Measurements from ENCODE around the gene FAU. TPM values are rescaled to one million over a fixed set of nuclear protein-coding genes. Genes with fewer than 3 reads are reported as not detected.

FAU gene
- total RNA-seq, 1 donor from 2014 or later, result 754 TPM

- ATAC-seq, result no peak
- no peak for DNase-seq
- H3K4me1 ChIP-seq, result peaks cover 25% of the 10 kb centered on the region
- H3K9me3 ChIP-seq, result no peaks in the 10 kb centered on the region
- no peak for TF ChIP-seq CTCF (IDR thresholded peaks at IDR 0.05)
- peaks cover 26% of the 10 kb centered on the region for H3K36me3 ChIP-seq
- no peaks in the 10 kb centered on the region for H3K27me3 ChIP-seq
- H3K4me3 ChIP-seq, result no peak overlapping the region
- intact Hi-C loops (cut with DNase I), result no loop called here
- H3K27ac ChIP-seq, result no peak overlapping the region
Measured at GRCh38 chr11:65109231-65110198, 12.4 kb downstream of the FAU start.

- Histone ChIP-seq H3K4me1 (peaks cover 24% of the 10 kb centered on the region), H3K4me3 (no peak overlapping the region), H3K9me3 (no peaks in the 10 kb centered on the region), H3K27ac (no peak overlapping the region), H3K36me3 (peaks cover 26% of the 10 kb centered on the region), H3K27me3 (no peaks in the 10 kb centered on the region)
- TF ChIP-seq CTCF (IDR thresholded peaks at IDR 0.05), result no peak
- intact Hi-C loops (cut with DNase I), result no loop called here
- ATAC-seq (no peak), DNase-seq (no peak)
Measured at GRCh38 chr11:65108469-65109123, 13.3 kb downstream of the FAU start.

GRCh38 chr11:65107751-65108468, 14.0 kb downstream of the FAU start:
- TF ChIP-seq CTCF (IDR thresholded peaks at IDR 0.05), result no peak
- no peak for ATAC-seq
- no peak for DNase-seq
- peaks cover 18% of the 10 kb centered on the region for H3K4me1 ChIP-seq
- intact Hi-C loops (cut with DNase I), result no loop called here
- no peak overlapping the region for H3K27ac ChIP-seq
- H3K36me3 ChIP-seq, result peaks cover 26% of the 10 kb centered on the region
- no peak overlapping the region for H3K4me3 ChIP-seq
- H3K27me3 ChIP-seq, result no peaks in the 10 kb centered on the region
- H3K9me3 ChIP-seq, result no peaks in the 10 kb centered on the region

- Histone ChIP-seq H3K4me3 (no peak overlapping the region), H3K4me1 (peaks cover 9% of the 10 kb centered on the region), H3K36me3 (peaks cover 26% of the 10 kb centered on the region), H3K27me3 (no peaks in the 10 kb centered on the region), H3K27ac (no peak overlapping the region), H3K9me3 (no peaks in the 10 kb centered on the region)
- intact Hi-C loops (cut with DNase I), result no loop called here
- no peak for DNase-seq
- ATAC-seq, result no peak
- no peak for TF ChIP-seq CTCF (IDR thresholded peaks at IDR 0.05)
Measured at GRCh38 chr11:65107078-65107477, 14.9 kb downstream of the FAU start.

- Histone ChIP-seq H3K27me3 (no peaks in the 10 kb centered on the region), H3K27ac (peak overlapping the region; percentile 8), H3K9me3 (no peaks in the 10 kb centered on the region), H3K4me3 (no peak overlapping the region), H3K36me3 (peaks cover 23% of the 10 kb centered on the region), H3K4me1 (no peaks in the 10 kb centered on the region)
- no peak for TF ChIP-seq CTCF (IDR thresholded peaks at IDR 0.05)
- intact Hi-C loops (cut with DNase I), result no loop called here
- no peak for DNase-seq
- no peak for ATAC-seq
Measured at GRCh38 chr11:65104628-65105027, 17.3 kb downstream of the FAU start.

Measured in upper lobe of right lung (tissue), 1 donor.